ENCODE measurements around the gene CFAP99. TPM values are rescaled to one million over a fixed set of nuclear protein-coding genes. Genes with fewer than 3 reads are reported as not detected.
A peak's percentile ranks its signal among the peaks of the same experiment; 100 is the strongest.

Gene CFAP99
- total and polyA plus RNA-seq, 2 donors (not counting 1 experiment from before 2014, with no cell fraction given): not detected

DNA sequence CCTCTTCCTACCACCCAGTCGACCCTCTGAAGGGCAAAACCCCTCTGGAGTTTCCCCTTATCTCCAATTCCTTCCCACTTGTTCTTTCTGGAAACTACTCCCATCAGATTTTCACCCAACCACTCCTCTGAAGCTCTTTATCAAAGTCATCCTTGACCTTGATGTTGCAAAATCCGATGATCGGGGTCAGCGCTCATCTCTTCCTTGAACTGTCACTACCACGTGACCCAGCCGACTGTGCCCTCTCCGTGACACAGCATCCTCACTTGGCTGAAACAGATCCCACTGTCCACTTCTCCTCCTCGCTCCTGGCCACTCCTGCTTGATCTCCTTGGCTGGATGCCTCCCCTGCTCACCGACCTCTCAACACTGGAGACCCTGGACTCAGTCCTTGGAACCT lies 1.1 kb downstream of the CFAP99 start:
- ChIA-PET CTCF (interaction anchor here (0.9 to 1.7 kb wide), 7 partner anchors 65 to 200 kb away, joined by 3 to 7 read pairs (median 3); no protein-coding TSS in a partner anchor), POLR2A (interaction anchor here (0.7 to 0.9 kb wide), 2 partner anchors 129 to 703 kb away, joined by 3 to 5 read pairs; no protein-coding TSS in a partner anchor)
- Mint-ChIP-seq H3K27me3 (peaks cover 40% of the 10 kb centered on the region), H3K4me3 (peak overlapping the region; percentile 89), H3K9me3 (ENCODE audit: insufficient read depth) (no peaks in the 10 kb centered on the region), H3K27ac (peak overlapping the region; percentile 62), H3K4me1 (peaks cover 38% of the 10 kb centered on the region)
- DNase-seq (no peak), ATAC-seq (ENCODE audit: low read depth) (no peak)
- Histone ChIP-seq H2AFZ (ENCODE audit: insufficient read depth, low read depth, low read length, poor library complexity, severe bottlenecking) (no peak overlapping the region), H3K36me3 (replicated peaks in 1 of 2; ENCODE audit: control extremely low read depth in 1 of 2, control insufficient read depth in 1 of 2, extremely low read depth in 1 of 2, insufficient read depth in 2 of 2, low read length in 1 of 2) (no peaks in the 10 kb centered on the region), H3K27ac (ENCODE audit: low read length in 2 of 2) (no peak overlapping the region), H3K9me3 (ENCODE audit: control extremely low read depth in 1 of 3, control insufficient read depth in 2 of 3, insufficient read depth in 1 of 3, low read length in 2 of 3) (peaks cover 0 to 17% (median 0%) of the 10 kb centered on the region in 3 donors), H3K27me3 (replicated peaks in 1 of 4; ENCODE audit: control extremely low read depth in 1 of 4, control insufficient read depth in 3 of 4, insufficient read depth in 4 of 4, low read length in 3 of 4) (peaks cover 0 to 55% (median 31%) of the 10 kb centered on the region in 4 experiments), H3K4me1 (ENCODE audit: control insufficient read depth in 2 of 2, insufficient read depth in 2 of 2, low read length in 2 of 2) (peaks cover 32 to 33% of the 10 kb centered on the region in 2 donors), H3K4me2 (replicated peaks; ENCODE audit: low read depth, low read length, poor library complexity, severe bottlenecking) (peak overlapping the region; percentile 86), H3K79me2 (ENCODE audit: control insufficient read depth, insufficient read depth, low read length) (no peaks in the 10 kb centered on the region), H4K20me1 (ENCODE audit: control insufficient read depth, insufficient read depth, low read length, poor library complexity, severe bottlenecking) (no peaks in the 10 kb centered on the region), H3K9ac (ENCODE audit: low read length) (no peak overlapping the region), H3K4me3 (ENCODE audit: control extremely low read depth in 1 of 5, extremely low read depth in 1 of 5, insufficient read depth in 1 of 5, low read depth in 2 of 5, low read length in 4 of 5) (no peak overlapping the region)
- TF ChIP-seq EZH2 (IDR thresholded peaks at IDR 0.05; ENCODE audit: borderline replicate concordance, insufficient read depth, low read depth, low read length, poor library complexity, severe bottlenecking): no peak
- TF ChIP-seq, protein P1, sequence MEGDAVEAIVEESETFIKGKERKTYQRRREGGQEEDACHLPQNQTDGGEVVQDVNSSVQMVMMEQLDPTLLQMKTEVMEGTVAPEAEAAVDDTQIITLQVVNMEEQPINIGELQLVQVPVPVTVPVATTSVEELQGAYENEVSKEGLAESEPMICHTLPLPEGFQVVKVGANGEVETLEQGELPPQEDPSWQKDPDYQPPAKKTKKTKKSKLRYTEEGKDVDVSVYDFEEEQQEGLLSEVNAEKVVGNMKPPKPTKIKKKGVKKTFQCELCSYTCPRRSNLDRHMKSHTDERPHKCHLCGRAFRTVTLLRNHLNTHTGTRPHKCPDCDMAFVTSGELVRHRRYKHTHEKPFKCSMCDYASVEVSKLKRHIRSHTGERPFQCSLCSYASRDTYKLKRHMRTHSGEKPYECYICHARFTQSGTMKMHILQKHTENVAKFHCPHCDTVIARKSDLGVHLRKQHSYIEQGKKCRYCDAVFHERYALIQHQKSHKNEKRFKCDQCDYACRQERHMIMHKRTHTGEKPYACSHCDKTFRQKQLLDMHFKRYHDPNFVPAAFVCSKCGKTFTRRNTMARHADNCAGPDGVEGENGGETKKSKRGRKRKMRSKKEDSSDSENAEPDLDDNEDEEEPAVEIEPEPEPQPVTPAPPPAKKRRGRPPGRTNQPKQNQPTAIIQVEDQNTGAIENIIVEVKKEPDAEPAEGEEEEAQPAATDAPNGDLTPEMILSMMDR (IDR thresholded peaks at IDR 0.05): no peak
- 71% methylated on average over 9 of the region's 9 CpGs for WGBS (ENCODE audit: insufficient coverage)
- intact Hi-C loops (cut with micrococcal nuclease): loop anchor here (1.0 to 5.0 kb wide), 4 partner anchors 21 to 563 kb away; partner anchors contain the start of genes LETM1 and RNF4

GRCh38 chr4:2421928-2422327 lies 3.2 kb downstream of the CFAP99 start:
- Mint-ChIP-seq H3K4me1 (peaks cover 29% of the 10 kb centered on the region), H3K9me3 (ENCODE audit: insufficient read depth) (no peaks in the 10 kb centered on the region), H3K27ac (no peak overlapping the region), H3K4me3 (no peak overlapping the region), H3K27me3 (peaks cover 28% of the 10 kb centered on the region)
- peaks cover 0 to 9% (median 0%) of the 10 kb centered on the region in 3 donors for H3K9me3 ChIP-seq (ENCODE audit: control extremely low read depth in 1 of 3, control insufficient read depth in 2 of 3, insufficient read depth in 1 of 3, low read length in 2 of 3)
- H3K9ac ChIP-seq (ENCODE audit: low read length): no peak overlapping the region
- intact Hi-C loops (cut with micrococcal nuclease): no loop called here
- H3K27ac ChIP-seq (ENCODE audit: low read length in 2 of 2): no peak overlapping the region
- ATAC-seq (ENCODE audit: low read depth) (no peak), DNase-seq (no peak)
- H2AFZ ChIP-seq (ENCODE audit: insufficient read depth, low read depth, low read length, poor library complexity, severe bottlenecking): no peak overlapping the region
- ChIA-PET CTCF (no interaction called here), POLR2A (interaction anchor here (0.5 to 0.9 kb wide), 2 partner anchors 9 to 119 kb away, joined by 3 to 4 read pairs; no protein-coding TSS in a partner anchor)
- H3K36me3 ChIP-seq (replicated peaks in 1 of 2; ENCODE audit: control extremely low read depth in 1 of 2, control insufficient read depth in 1 of 2, extremely low read depth in 1 of 2, insufficient read depth in 2 of 2, low read length in 1 of 2): no peaks in the 10 kb centered on the region
- H3K27me3 ChIP-seq (replicated peaks in 1 of 4; ENCODE audit: control extremely low read depth in 1 of 4, control insufficient read depth in 3 of 4, insufficient read depth in 4 of 4, low read length in 3 of 4): peaks cover 0 to 39% (median 22%) of the 10 kb centered on the region in 4 experiments
- no peak overlapping the region for H3K4me3 ChIP-seq (ENCODE audit: control extremely low read depth in 1 of 5, extremely low read depth in 1 of 5, insufficient read depth in 1 of 5, low read depth in 2 of 5, low read length in 4 of 5)
- no peaks in the 10 kb centered on the region for H4K20me1 ChIP-seq (ENCODE audit: control insufficient read depth, insufficient read depth, low read length, poor library complexity, severe bottlenecking)
- H3K4me2 ChIP-seq (replicated peaks; ENCODE audit: low read depth, low read length, poor library complexity, severe bottlenecking): no peak overlapping the region
- no peaks in the 10 kb centered on the region for H3K79me2 ChIP-seq (ENCODE audit: control insufficient read depth, insufficient read depth, low read length)
- no peak for TF ChIP-seq EZH2 (IDR thresholded peaks at IDR 0.05; ENCODE audit: borderline replicate concordance, insufficient read depth, low read depth, low read length, poor library complexity, severe bottlenecking)
- TF ChIP-seq, protein P1 (IDR thresholded peaks at IDR 0.05): no peak
- WGBS (ENCODE audit: insufficient coverage): 85% methylated on average over 5 of the region's 6 CpGs
- H3K4me1 ChIP-seq (ENCODE audit: control insufficient read depth in 2 of 2, insufficient read depth in 2 of 2, low read length in 2 of 2): peaks cover 23 to 25% of the 10 kb centered on the region in 2 donors

Data from B cell (primary cell).